Measurements from ENCODE around the gene NEURL1B.
"Not testable (repeated sequence)": the region's sequence is repeated elsewhere in the genome, so short reads cannot be mapped to it uniquely, and the experiment has no call there.

Gene NEURL1B

GRCh38 chr5:172635038-172635437 is 6.0 kb upstream of the NEURL1B start:
- DNase-seq, result no peak

GRCh38 chr5:172636279-172637050 is 4.6 kb upstream of the NEURL1B start:
- DNase-seq, result no peak

GRCh38 chr5:172637110-172637580 is 3.9 kb upstream of the NEURL1B start:
- DNase-seq, result no peak

- DNase-seq, result no peak
These were observed 3.3 kb upstream of the NEURL1B start for GRCh38 chr5:172637740-172638139.

GRCh38 chr5:172638209-172638768 is 2.8 kb upstream of the NEURL1B start:
- no peak for DNase-seq

GRCh38 chr5:172640139-172640538 is 924 bp upstream of the NEURL1B start:
- DNase-seq, result no peak

GRCh38 chr5:172641359-172642050 is 442 bp downstream of the NEURL1B start:
- peak; percentile 65 for DNase-seq

GRCh38 chr5:172642051-172642409 is 967 bp downstream of the NEURL1B start:
- DNase-seq, result no peak

GRCh38 chr5:172642486-172642885 is 1.4 kb downstream of the NEURL1B start:
- no peak for DNase-seq

GRCh38 chr5:172642926-172643871 is 2.1 kb downstream of the NEURL1B start:
- no peak for DNase-seq

- DNase-seq, result no peak
These were observed 3.2 kb downstream of the NEURL1B start for GRCh38 chr5:172644266-172644665.

- DNase-seq, result no peak
These were observed 3.6 kb downstream of the NEURL1B start for GRCh38 chr5:172644711-172645110.

GRCh38 chr5:172645271-172646055 is 4.4 kb downstream of the NEURL1B start:
- no peak for DNase-seq

- no peak for DNase-seq
These were observed 5.7 kb downstream of the NEURL1B start for GRCh38 chr5:172646716-172647285.

GRCh38 chr5:172647352-172648012 is 6.4 kb downstream of the NEURL1B start:
- DNase-seq, result no peak

GRCh38 chr5:172648013-172648381 is 6.9 kb downstream of the NEURL1B start:
- DNase-seq, result no peak

GRCh38 chr5:172648755-172649154 is 7.7 kb downstream of the NEURL1B start:
- no peak for DNase-seq

GRCh38 chr5:172656496-172656895 is 15.4 kb downstream of the NEURL1B start:
- not testable (repeated sequence) for DNase-seq

- DNase-seq, result not testable (repeated sequence)
These were observed 16.6 kb downstream of the NEURL1B start for GRCh38 chr5:172657524-172658233.

GRCh38 chr5:172658391-172658790 is 17.3 kb downstream of the NEURL1B start:
- DNase-seq, result no peak

All from COR-L47 (cell line).